ENCODE data around the gene ABCB4. TPM values are rescaled to one million over a fixed set of nuclear protein-coding genes. Genes with fewer than 3 reads are reported as not detected.

The ABCB4 gene
- total and polyA plus RNA-seq, 2 of the 8 experiments (the other 6 are each of a cell fraction or from before 2014, with no cell fraction given) = 0.54 to 0.60 TPM

GRCh38 chr7:87380905-87381304, 94.6 kb downstream of the ABCB4 start (continued):
- TF ChIP-seq, protein P1, sequence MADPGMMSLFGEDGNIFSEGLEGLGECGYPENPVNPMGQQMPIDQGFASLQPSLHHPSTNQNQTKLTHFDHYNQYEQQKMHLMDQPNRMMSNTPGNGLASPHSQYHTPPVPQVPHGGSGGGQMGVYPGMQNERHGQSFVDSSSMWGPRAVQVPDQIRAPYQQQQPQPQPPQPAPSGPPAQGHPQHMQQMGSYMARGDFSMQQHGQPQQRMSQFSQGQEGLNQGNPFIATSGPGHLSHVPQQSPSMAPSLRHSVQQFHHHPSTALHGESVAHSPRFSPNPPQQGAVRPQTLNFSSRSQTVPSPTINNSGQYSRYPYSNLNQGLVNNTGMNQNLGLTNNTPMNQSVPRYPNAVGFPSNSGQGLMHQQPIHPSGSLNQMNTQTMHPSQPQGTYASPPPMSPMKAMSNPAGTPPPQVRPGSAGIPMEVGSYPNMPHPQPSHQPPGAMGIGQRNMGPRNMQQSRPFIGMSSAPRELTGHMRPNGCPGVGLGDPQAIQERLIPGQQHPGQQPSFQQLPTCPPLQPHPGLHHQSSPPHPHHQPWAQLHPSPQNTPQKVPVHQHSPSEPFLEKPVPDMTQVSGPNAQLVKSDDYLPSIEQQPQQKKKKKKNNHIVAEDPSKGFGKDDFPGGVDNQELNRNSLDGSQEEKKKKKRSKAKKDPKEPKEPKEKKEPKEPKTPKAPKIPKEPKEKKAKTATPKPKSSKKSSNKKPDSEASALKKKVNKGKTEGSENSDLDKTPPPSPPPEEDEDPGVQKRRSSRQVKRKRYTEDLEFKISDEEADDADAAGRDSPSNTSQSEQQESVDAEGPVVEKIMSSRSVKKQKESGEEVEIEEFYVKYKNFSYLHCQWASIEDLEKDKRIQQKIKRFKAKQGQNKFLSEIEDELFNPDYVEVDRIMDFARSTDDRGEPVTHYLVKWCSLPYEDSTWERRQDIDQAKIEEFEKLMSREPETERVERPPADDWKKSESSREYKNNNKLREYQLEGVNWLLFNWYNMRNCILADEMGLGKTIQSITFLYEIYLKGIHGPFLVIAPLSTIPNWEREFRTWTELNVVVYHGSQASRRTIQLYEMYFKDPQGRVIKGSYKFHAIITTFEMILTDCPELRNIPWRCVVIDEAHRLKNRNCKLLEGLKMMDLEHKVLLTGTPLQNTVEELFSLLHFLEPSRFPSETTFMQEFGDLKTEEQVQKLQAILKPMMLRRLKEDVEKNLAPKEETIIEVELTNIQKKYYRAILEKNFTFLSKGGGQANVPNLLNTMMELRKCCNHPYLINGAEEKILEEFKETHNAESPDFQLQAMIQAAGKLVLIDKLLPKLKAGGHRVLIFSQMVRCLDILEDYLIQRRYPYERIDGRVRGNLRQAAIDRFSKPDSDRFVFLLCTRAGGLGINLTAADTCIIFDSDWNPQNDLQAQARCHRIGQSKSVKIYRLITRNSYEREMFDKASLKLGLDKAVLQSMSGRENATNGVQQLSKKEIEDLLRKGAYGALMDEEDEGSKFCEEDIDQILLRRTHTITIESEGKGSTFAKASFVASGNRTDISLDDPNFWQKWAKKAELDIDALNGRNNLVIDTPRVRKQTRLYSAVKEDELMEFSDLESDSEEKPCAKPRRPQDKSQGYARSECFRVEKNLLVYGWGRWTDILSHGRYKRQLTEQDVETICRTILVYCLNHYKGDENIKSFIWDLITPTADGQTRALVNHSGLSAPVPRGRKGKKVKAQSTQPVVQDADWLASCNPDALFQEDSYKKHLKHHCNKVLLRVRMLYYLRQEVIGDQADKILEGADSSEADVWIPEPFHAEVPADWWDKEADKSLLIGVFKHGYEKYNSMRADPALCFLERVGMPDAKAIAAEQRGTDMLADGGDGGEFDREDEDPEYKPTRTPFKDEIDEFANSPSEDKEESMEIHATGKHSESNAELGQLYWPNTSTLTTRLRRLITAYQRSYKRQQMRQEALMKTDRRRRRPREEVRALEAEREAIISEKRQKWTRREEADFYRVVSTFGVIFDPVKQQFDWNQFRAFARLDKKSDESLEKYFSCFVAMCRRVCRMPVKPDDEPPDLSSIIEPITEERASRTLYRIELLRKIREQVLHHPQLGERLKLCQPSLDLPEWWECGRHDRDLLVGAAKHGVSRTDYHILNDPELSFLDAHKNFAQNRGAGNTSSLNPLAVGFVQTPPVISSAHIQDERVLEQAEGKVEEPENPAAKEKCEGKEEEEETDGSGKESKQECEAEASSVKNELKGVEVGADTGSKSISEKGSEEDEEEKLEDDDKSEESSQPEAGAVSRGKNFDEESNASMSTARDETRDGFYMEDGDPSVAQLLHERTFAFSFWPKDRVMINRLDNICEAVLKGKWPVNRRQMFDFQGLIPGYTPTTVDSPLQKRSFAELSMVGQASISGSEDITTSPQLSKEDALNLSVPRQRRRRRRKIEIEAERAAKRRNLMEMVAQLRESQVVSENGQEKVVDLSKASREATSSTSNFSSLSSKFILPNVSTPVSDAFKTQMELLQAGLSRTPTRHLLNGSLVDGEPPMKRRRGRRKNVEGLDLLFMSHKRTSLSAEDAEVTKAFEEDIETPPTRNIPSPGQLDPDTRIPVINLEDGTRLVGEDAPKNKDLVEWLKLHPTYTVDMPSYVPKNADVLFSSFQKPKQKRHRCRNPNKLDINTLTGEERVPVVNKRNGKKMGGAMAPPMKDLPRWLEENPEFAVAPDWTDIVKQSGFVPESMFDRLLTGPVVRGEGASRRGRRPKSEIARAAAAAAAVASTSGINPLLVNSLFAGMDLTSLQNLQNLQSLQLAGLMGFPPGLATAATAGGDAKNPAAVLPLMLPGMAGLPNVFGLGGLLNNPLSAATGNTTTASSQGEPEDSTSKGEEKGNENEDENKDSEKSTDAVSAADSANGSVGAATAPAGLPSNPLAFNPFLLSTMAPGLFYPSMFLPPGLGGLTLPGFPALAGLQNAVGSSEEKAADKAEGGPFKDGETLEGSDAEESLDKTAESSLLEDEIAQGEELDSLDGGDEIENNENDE (IDR thresholded peaks at IDR 0.05; ENCODE audit: insufficient replicate concordance, low read length) = no peak
- TF ChIP-seq NANOG (IDR thresholded peaks at IDR 0.05; ENCODE audit: insufficient read depth, low read depth, low read length, poor library complexity, severe bottlenecking) (no peak), TAF1 (IDR thresholded peaks at IDR 0.05; ENCODE audit: low read depth, low read length) (no peak), RXRA (IDR thresholded peaks at IDR 0.05; ENCODE audit: insufficient read depth, low read depth, low read length) (no peak), KDM4A (IDR thresholded peaks at IDR 0.05; ENCODE audit: low read depth, low read length, severe bottlenecking) (no peak), SIN3A (conservative IDR thresholded peaks at IDR 0.05 in 1 of 2, IDR thresholded peaks at IDR 0.05 in 1 of 2; ENCODE audit: low read depth in 1 of 2, low read length in 2 of 2) (no peak)
